NCI-H2196 treated with DMSO at 0.1 percent for 48 hours (cell line): Measurements from ENCODE around the gene GLI2.

ENCODE experiments used
- DNase-seq: peaks from one replicate; lab custom pipeline; 2025; ENCODE audit not compliant: unreplicated experiment; lab: John Stamatoyannopoulos, UW

The GLI2 gene

GRCh38 chr2:120754067-120754960 lies 18.6 kb downstream of the GLI2 start:
- DNase-seq = no peak

GRCh38 chr2:120758181-120759144 lies 22.8 kb downstream of the GLI2 start:
- no peak for DNase-seq

- DNase-seq = no peak
These were observed 24.1 kb downstream of the GLI2 start for GRCh38 chr2:120759543-120760331.

- no peak for DNase-seq
These were observed 24.9 kb downstream of the GLI2 start for GRCh38 chr2:120760446-120761135.

DNA sequence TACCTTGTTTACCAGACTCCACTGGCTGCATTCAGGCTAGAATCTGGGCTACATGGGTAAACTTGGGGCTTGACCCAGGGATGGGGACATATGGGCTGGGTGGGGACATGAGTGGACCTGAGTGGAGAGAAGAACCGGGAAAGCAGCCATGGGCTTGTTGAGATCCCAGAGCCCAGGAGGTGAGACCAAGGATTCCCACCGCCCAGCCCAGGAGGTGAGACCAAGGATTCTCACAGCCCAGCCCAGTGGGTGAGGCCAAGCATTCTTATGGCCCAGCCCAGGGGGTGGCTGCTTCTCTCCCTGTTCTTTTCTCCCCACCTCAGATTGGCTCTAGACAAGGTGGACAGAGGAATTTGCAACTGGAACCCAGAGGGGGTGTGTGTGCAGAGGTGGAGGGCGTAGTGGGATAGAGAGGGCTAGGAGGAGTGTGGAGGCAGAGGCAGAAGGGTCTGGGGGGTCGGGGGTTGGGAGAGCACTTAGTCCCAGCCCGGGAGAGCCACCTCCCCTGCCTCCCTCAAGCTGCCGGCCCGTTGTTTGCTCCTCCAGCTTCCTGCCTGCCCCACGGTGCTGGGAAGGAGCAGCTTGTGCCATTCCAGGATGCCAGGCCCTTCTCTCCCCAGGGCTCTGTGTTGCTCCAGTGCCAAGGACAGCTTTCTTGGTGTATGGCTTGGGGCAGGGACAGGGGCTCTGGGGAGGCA lies 25.6 kb downstream of the GLI2 start:
- no peak for DNase-seq

DNA sequence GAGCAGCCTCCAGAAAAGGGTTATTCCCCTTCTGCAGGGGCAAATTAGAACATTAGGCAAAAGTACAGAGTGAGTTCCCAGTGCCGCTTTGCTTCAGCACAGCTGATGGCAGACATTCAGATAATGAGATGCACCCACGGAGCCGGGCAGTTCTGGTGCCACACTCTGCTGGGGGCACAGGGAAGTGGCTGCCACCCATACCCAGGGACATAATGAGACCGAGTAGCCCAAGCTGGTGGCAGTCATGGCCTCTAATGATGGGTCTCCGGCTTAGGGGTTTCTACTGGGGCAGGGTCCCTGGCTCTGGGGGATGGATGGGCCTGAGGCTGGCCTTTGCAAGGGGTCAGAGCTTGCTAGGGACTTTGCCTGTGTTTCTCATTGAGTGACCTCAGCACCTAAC lies 26.2 kb downstream of the GLI2 start:
- DNase-seq = no peak

GRCh38 chr2:120762341-120763061 lies 26.8 kb downstream of the GLI2 start:
- DNase-seq = no peak

DNA sequence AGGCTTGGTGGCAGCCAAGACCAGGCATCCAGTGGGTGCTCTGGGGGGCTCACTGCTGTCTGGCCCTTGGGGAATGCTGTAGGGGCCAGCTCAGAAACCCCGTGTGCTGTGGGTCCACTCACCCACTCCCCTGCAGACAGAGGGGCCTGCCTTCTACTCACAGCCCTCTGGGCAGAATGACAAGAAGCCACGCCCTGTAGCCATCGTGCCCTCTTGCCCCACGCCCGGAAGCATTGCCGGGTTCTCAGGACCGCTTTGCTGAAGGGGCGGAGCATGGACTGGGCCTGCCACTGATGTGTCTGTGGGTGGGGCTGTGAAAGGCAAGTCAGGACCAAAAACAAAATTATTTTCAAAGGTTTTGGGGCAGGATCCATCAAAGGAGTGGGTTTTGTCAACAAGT lies 27.8 kb downstream of the GLI2 start:
- DNase-seq = no peak

DNA sequence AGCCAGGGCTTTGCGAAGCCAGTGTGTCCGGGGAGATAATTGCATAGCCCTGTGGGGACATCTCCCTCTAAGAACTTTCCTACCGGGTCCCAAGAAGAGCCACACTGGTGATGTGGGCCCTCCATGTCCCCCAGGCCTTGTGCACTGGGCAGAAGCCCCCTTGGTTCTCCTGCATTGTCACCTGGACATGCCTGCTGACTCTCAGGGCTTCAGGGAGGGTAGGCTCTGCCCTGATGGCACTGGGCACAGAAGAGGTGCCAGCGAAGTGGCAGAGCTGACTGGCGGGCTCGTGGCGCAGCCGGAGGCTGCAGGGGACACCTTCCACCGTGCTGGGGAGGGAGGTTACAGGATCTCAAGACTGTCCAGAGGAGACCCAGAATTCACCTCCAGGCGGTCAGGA lies 28.3 kb downstream of the GLI2 start:
- no peak for DNase-seq

DNA sequence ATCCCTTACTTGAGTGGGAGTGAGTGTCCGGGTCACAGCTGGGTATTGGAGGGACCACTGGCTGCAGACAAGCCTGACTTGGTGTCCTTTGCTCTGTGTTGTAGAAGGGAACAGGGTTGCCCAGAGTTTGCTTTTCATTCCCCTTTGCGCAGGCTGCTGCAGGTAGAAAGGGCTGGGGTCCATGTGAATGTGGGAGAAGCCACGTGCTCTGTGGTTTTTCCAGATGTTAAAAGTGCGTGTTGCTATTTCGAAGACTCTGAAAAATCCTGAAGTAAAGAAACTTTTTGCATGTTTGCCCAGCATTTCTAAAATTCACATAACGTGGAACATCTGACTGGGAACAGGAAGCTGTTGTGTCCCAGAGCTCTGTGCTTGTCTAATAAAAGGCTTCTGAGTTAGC lies 28.8 kb downstream of the GLI2 start:
- DNase-seq = no peak

GRCh38 chr2:120764991-120765677 lies 29.5 kb downstream of the GLI2 start:
- DNase-seq = no peak

GRCh38 chr2:120765678-120766469 lies 30.2 kb downstream of the GLI2 start:
- DNase-seq = no peak

DNA sequence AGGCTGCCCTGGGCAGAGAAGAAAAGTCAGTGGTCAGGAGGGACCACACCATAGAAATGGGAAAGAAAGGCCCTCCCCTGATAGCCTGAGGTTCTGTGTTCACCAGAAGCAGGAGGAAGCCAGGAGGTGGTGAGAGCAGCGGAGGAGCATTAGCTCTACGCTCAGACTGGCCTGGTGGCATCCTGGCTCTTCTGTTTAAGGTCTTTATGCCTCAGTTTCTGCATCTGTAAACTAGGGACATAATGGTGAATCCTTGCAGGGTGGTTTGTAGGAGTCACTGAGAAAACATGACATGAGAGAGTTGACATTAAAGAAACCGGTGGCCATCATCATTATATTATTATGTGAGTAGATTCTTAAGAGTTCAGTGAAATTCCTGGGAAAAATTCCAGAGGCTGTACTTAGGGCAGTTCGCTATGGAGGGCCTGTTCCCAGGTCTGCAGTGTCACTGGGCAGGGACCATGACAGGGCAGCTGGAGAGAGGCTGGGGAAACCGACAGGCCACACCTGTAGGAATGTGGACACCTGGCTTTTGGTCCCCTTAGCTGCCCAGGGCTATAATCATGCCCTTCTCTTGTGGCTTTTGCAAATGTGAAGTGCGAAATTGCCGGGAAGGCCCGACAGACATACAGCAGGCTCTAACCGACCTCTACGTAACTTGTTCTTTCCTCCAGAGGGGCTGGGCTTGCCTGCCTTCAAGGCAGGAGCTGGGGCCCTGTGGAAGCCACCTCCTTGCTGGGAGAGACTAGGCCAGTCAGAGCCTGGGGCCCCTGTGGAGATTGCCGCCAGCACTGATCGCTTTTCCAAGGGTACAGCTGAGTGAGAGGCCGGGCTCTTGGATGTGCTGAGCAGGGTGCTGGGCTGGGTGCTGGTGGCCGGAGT lies 31.0 kb downstream of the GLI2 start:
- no peak for DNase-seq

DNA sequence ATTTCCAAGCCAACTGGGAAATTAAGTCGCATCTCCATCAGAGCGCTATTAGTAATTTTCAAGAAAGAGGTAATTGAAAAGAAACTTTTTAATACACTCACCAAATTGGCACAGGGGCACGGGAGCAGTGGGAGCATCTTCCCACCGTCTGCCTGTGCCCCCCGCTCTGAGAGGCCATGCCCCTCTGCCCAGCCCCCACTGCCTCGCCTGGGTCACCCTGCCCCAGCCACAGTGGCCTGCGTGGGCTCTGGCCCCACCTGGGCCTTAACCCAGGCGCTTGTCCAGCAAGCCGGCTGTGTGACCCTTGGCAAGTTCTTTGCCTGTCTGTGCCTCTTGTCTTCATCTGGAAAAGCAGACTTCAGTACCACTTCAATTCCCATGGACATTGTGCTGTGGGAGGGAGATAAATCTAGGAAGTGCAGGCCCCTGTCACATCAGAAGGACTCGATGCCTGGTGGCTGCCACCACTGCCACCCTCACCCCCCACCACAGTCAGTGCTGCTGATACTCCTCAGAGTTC lies 31.9 kb downstream of the GLI2 start:
- DNase-seq = no peak

DNA sequence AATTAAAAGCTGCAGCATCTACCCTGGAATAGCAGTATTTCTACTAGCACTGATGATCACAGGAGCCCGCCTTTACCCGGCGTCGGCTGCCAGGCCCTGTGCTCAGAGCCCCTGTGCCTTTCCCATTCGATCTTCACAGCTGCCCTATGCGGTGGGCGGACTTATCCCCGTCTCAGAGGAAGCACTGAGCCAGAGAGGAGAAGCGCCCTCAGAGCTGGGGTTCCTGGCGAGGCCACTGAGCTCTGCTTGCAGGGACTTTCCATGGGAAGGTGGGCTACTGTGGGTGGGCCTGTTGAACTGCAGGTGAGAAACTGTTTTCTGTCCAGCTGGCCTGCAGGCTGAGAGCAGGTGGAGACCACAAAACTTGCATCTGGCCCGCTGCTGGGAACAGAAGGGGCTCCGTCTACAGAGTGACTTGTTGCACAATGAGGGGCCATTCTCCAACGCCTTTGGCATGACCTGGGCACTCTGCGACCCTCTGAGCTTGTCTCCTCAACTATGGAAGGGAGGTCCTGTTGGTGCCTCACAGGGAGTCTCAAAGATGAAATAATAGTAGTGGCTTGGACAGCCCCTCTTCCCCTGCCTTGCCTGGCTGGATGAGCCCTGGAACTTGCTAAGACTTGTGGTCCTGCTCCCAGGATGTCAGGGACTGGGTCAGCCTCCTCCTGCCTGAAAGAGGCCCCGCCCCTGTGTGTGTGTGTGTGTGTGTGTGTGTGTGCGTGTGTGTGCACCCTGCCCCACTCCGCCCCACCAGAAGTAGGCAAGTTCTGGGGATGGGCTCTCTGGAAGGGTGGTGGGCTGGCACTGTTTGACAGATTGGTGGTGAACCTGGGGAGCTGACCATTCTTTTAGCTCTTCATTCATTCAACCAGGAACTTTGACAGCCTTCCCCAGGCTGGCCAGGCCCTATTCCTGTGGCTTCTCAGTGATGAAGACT lies 32.7 kb downstream of the GLI2 start:
- DNase-seq = no peak
